Stimulated activated CD8-positive, alpha-beta memory T cell treated with anti-CD3 and anti-CD28 coated beads, Interleukin-12 subunit alpha, Interleukin-12 subunit beta, amount 100 ng/mL, for 4 hours (primary cell): Measurements from ENCODE around the gene KCNQ2.
"Not testable (repeated sequence)": the region's sequence is repeated elsewhere in the genome, so short reads cannot be mapped to it uniquely, and the experiment has no call there.

Experiments used
- DNase-seq: peaks from one replicate; pipeline ENCODE4 v3.0.0-alpha.2; 2020; ENCODE audit warnings: low read depth

KCNQ2 gene

GRCh38 chr20:63385819-63386218 is 86.6 kb downstream of the KCNQ2 start:
- DNase-seq: no peak

- DNase-seq: no peak
These were observed 88.1 kb downstream of the KCNQ2 start for GRCh38 chr20:63384336-63384735.

- no peak for DNase-seq
These were observed 88.9 kb downstream of the KCNQ2 start for GRCh38 chr20:63383556-63383955.

DNA sequence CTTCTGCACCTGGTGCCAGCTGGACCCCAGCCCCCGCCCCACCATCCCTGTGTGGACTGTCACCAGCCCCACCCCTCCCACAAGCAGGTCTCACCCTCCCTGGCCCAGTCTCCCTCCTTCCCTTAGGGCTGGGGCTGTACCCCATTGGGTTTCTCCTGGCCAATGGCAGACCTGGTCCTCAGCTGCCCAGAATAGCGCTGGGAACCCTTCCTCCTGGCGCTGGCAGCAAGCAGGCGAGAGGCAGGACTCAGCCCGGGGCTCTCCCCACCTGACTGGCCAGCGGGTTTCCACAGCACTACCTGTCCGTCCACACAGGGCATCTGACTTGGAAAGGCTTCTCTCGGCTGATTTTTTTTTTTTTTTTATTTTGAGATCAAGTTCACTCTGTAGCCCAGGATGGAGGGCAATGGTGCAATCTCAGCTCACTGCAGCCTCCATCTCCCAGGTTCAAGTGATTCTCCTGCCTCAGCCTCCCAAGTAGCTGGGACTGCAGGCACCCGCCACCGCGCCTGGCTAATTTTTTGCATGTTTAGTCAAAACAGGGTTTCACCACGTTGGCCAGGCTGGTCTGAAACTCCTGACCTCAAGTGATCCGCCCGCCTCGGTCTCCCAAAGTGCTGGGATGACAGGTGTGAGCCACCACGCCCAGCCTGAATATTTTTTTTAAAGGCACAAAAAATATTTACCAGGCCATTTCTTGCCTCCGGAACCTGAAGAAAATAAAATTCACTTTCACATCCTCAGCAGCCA is 89.7 kb downstream of the KCNQ2 start:
- DNase-seq: no peak

- DNase-seq: no peak
These were observed 90.5 kb downstream of the KCNQ2 start for GRCh38 chr20:63381781-63382431.

DNA sequence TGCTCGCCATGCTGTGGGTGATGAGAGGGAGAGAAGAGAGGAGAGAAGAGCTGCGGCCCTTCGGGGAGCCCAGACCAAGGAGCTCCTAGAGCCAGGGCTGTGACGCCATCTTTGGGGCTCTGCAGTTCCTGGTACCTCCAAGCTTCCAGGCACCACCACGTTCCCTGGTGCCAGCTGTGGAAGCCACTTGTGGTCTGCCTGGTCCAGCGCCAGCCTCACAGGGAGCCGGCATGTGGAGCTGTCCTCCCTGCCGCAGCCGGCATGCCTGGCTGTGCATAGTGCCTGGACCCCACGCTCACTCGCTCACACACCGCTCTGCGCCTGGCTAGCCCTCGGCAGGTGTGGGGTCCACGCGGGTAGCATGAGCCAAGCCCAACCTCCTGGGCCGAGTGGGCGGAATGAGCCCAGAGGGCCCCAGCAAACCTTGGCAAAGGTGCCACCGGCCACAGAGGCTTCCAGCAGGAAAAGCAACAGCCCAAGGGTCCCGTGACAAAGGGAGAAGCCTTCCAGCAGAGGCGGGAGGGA is 92.0 kb downstream of the KCNQ2 start:
- DNase-seq: no peak

- DNase-seq: not testable (repeated sequence)
These were observed 92.6 kb downstream of the KCNQ2 start for GRCh38 chr20:63379872-63380271.

DNA sequence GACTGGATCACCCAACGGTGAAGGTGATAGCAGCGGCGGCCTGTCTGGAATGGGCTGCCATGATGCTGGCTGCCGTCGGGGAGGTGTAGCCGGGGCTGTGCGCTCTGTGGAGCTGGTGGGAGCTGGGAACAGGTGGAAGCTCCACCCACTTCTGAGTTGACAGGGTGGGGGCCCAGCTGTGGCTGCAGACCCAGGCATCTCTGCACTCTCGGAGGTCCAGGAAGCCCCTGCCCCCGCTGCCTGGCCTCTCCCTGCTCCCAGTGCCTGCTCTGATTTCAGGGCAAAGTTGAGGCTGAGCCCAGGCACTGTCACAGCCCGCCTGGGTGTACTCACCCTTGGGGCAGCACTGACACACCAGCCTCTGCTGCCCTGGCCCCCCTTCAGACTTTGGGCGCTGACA is 93.2 kb downstream of the KCNQ2 start:
- no peak for DNase-seq

DNA sequence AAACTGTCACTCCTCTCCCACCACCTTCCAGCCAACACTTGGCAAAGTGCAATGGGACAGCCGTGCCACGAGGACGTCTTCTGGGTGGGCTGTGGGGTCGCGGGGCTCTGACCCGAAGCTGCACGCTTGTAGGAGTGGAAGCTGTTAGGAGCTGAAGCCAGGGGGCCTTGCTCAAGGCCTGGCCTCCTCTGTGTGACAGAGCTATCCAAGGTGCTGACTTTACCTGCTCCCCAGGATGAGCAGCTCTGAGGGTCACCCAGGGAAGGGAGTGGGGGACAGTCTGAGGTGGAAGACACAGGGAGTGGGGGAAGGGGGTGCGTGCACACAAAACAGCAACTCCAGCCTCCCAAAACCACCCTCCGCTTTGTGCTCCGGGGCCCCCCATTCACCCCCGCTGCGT is 93.8 kb downstream of the KCNQ2 start:
- DNase-seq: no peak

GRCh38 chr20:63377951-63378381 is 94.5 kb downstream of the KCNQ2 start:
- no peak for DNase-seq

- no peak for DNase-seq
These were observed 95.1 kb downstream of the KCNQ2 start for GRCh38 chr20:63377256-63377941.

DNA sequence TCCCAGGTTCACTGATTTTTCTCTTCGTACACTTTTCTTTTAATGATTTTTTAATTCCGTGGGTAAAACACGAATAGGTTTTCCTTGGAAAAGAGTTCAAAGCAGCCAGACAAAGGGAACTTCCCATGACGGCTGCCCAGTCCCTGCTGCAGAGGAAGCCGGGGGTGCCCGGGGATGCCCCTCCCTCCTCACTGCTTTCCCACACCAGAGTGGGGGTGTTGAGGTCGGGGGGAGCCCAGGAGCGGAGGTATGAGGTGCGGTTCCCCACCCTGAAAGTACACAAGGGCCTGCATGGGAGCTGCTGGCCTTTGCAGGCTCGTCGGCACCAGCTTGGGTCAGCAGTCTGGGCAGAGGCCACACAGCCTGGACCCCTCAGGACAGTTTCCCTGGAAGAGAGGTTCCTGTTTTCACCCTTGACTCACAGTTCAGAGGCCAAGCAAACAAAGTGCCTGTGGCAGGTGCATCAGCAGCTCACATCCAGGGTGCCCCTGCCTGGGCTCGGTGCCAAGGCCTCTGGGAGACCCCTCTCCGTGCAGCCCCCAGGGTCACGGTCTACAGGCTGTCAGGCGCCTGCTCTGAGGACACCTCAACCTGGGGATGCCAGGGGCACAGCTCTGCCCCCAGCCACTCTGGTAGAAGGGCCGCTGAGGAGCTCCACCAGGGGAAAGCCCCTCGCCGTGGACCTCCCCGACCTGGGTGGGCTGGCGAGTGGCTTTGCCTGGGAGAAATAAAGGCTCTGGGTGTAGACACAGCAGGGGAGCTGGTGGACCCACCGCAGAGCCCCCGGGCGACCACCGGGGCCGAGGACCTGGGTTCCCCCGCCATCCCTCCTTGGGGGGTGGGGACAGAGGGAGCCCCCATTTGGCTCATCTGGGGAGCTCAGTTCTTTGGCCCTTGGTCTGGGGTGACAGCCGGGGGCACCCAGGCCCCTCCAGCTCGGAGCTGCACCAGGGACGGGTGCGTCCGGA is 95.9 kb downstream of the KCNQ2 start:
- no peak for DNase-seq

- no peak for DNase-seq
These were observed 97.0 kb downstream of the KCNQ2 start for GRCh38 chr20:63375438-63375837.

- DNase-seq: no peak
These were observed 98.0 kb downstream of the KCNQ2 start for GRCh38 chr20:63374504-63374903.

- no peak for DNase-seq
These were observed 98.5 kb downstream of the KCNQ2 start for GRCh38 chr20:63373996-63374395.

GRCh38 chr20:63372971-63373885 is 99.2 kb downstream of the KCNQ2 start:
- DNase-seq: no peak

- no peak for DNase-seq
These were observed 101.1 kb downstream of the KCNQ2 start for GRCh38 chr20:63371291-63371865.

DNA sequence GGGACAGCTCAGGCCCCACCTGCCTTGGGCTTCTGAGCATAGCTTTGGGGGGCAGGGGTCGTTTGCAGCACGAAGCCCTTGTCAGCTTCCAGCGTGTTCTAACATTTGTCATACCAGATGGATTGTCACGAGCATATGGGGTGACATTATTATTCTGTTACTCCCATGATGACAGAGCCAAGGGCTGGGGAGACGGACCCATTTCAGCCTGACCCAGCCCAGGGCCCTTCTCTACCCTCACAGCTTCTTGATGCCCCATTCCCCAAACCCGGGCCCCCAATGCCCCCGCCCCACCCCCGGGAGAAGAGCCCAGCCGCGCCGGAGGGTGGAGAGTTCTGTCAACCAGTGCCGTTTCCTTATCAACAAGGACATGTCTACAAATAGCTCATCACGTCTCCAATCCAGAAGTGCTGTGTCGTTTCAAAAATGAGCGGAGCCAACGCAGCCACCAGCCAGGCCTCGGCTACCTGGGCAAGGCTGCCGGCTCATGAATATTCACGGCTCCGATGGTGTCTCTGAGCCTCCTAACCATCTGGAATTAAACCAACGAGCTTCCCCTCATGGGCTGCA is 101.8 kb downstream of the KCNQ2 start:
- DNase-seq: no peak

DNA sequence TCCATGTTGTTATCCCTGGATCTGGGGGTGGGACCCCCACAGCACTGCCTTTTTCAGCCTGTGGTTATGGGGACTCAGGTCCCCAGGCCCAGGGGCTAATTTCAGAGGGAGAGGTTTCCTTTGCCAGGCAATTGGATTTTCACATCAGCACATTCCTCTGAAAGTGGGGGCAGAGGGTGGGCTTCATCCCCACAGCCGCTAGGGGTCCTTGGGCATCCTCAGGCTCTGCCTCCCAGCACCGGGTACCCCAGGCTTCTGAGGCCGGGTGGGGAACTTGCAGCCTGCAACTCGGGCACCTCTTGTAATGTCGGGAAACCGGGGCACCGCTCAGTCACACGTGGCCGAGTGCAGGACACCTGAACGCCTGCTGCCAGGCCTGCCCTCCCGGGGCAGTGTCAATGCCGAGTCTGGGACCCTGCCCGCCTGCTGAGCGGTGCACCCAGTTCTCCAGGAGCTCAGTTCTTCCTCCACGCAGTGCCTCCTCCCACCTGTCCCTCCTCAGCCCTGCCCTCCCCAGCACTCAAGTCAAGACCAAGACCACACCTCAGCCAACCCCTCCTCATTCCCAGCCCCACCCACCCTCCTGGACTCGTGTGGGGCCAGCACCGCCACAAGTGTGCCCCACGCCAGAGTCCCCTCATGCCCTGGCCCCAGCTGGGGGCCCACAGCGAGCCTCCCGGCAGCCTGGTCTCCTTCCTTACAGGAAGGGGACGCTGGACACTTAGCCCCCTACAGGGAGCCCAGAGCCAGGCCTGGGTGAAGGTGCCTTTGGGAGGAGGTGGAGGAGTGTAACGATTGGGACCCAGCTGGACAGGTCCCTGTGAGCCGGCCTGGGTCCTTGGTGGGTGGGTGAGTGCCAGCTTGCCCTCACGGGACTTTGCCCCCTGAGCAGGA is 102.5 kb downstream of the KCNQ2 start:
- DNase-seq: no peak
